Esophagus (tissue), 2 donors: ENCODE measurements around the gene TXLNG. TPM values are rescaled to one million over a fixed set of nuclear protein-coding genes. Genes with fewer than 3 reads are reported as not detected.

Experiments used
- H3K27ac ChIP-seq, 2 donors: one replicate each; pipeline ENCODE4 v1.5.1; 2013; ENCODE audit warnings: low read depth in 2 of 2, mild to moderate bottlenecking in 2 of 2, inconsistent platforms in 1 of 2, low read length in 1 of 2, moderate library complexity in 1 of 2
- H3K27me3 ChIP-seq, 2 donors: one replicate each; pipeline ENCODE4 v1.6.1; 2013; ENCODE audit warnings: low read length in 2 of 2, control low read depth in 1 of 2, mild to moderate bottlenecking in 1 of 2; ENCODE audit not compliant: insufficient read depth in 2 of 2, control insufficient read depth in 1 of 2
- H3K36me3 ChIP-seq, 2 donors: one replicate each; pipeline ENCODE4 v1.6.1; 2013; ENCODE audit warnings: low read length in 1 of 2; ENCODE audit not compliant: control insufficient read depth in 2 of 2, insufficient read depth in 2 of 2
- H3K4me1 ChIP-seq, 2 donors: one replicate each; pipeline ENCODE4 v1.6.1; 2013; ENCODE audit warnings: low read length in 1 of 2; ENCODE audit not compliant: control insufficient read depth in 2 of 2, insufficient read depth in 2 of 2
- H3K4me3 ChIP-seq, 2 donors: one replicate each; pipeline ENCODE4 v1.5.1; 2013; ENCODE audit warnings: low read length in 2 of 2, mild to moderate bottlenecking in 2 of 2, low read depth in 1 of 2, moderate library complexity in 1 of 2
- H3K9me3 ChIP-seq, 2 donors: one replicate each; pipeline ENCODE4 v1.6.1; 2013; ENCODE audit warnings: mild to moderate bottlenecking in 2 of 2, low read depth in 1 of 2, low read length in 1 of 2, moderate library complexity in 1 of 2; ENCODE audit not compliant: control insufficient read depth in 2 of 2, insufficient read depth in 1 of 2
- WGBS, 2 donors: extraction: QIAGEN DNeasy Blood & Tissue Kit; methylation state at CpG; one replicate each; pipeline ENCODE4 v1.1.7; 2013; 5-methylcytosine and 5-hydroxymethylcytosine counted together
- polyA plus RNA-seq, 2 donors: library from polyadenylated mRNA; stranded (reverse); fragments of 200-250 nt; gene quantifications; one replicate each; pipeline ENCODE4 v1.2.3, GENCODE V29; 2013
- donor health status: healthy with polysubstance abuse.
- donor health status: Bipolar disorder and iron deficiency.

The TXLNG gene
- polyA plus RNA-seq, 2 donors, result 4.2 to 7.3 TPM

DNA sequence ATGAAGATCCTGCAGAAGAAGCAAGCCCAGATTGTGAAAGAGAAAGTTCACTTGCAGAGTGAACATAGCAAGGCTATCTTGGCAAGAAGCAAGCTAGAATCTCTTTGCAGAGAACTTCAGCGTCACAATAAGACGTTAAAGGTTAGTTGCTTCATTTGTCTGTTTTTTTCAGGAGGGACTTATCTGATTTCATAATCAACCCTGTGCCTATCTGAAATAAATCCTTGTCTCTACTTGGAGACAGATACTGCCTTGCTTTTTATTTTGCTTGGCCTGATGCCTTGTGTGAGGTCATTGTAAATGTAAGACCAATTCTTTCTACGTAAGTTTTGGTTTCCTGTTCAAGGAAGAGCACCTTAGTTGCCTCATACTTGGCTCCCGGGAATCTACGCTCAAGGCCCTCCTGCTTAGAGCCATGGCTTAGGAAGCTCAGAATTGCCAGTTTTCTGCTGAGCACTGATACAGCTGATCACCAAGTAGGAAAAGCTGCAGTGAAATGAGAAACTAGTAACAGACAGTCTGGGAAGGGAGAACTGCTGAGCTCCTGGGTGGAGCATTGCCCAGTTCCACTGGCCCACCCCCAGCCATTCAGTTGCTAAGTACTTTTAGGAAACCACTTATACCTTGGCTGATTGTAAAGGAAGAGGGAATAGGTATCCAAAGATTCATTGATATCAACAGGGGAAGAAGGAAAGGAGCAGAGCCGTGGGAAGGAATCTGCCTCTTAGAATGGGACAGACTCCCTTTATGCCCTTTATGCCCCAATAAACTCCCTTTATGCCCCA, 42.0 kb downstream of the TXLNG start:
- Histone ChIP-seq H3K27me3 (no peaks in the 10 kb centered on the region), H3K9me3 (no peaks in the 10 kb centered on the region), H3K4me3 (no peak overlapping the region), H3K27ac (peak overlapping the region; percentile 47 to 69), H3K4me1 (no peaks in the 10 kb centered on the region), H3K36me3 (peaks cover 6 to 9% of the 10 kb centered on the region in 2 donors)
- WGBS, 2 donors, result 51 to 61% methylated on average over 6 of the region's 6 CpGs

DNA sequence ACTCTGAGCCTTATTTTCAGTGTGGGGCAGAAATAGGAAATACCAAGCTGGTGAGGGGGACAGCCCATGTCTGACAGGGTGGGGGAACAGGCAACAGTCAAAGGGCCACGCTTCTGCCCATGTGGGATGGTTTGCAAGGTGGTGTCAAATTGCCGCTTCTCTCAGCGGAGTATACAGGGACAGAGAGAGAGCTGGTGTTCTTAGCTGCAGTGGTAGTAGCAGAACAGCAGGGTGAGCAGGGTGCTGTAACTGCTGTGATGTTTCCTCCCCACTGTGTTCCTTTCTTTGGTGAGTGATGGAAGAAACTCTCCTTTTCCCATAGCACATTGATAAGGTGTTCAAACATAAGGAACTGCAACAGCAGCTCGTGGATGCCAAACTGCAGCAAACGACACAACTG, 46.0 kb downstream of the TXLNG start:
- H3K36me3 ChIP-seq, result peaks cover 3 to 5% of the 10 kb centered on the region in 2 donors
- H3K27ac ChIP-seq, result no peak overlapping the region
- no peaks in the 10 kb centered on the region for H3K27me3 ChIP-seq
- H3K4me1 ChIP-seq, result no peaks in the 10 kb centered on the region
- WGBS, 2 donors, result 83% methylated on average over 5 of the region's 5 CpGs
- H3K9me3 ChIP-seq, result no peaks in the 10 kb centered on the region
- no peak overlapping the region for H3K4me3 ChIP-seq

DNA sequence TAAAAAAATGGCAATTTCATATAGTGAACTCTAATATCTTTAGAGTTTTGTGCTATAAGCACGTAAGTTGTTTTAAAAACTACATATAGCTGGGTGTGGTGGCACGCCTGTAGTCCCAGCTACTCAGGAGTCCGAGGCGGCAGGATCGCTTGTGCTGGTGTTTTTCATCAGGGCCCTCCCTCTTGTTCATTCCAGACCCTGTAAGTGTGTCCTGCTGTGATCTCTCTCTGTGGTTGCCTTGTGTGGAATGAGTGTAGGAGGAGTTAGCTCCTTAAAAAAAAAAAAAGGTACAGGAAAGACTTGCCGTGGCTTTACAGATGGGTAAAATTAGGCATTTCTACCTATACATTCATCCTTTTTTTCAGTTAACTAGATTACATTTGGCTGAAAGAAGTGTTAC, 48.5 kb downstream of the TXLNG start:
- H3K36me3 ChIP-seq, result peaks cover 3 to 5% of the 10 kb centered on the region in 2 donors

DNA sequence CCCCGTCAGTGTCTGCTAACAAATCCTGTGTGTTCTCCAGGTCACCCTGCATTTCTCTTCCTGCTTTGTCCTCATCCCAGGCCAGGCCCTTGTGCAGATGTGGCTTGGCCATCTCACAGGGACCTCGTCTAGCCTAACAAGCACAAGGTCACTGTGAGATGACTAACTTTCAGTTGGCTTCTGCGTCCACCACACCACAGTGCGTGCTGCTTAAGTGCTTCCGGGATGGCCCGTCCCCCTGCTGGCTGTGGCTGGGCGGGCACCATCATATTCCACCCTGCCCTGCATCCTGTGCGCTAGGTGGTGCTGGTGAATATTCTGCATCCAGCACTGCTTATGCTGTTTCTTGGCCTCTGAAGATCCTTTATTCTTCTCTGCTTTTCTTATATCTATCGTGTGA, 50.1 kb downstream of the TXLNG start:
- no peak overlapping the region for H3K4me3 ChIP-seq
- no peaks in the 10 kb centered on the region for H3K27me3 ChIP-seq
- H3K9me3 ChIP-seq, result no peaks in the 10 kb centered on the region
- 75 to 80% methylated on average over 9 of the region's 9 CpGs for WGBS, 2 donors
- no peak overlapping the region for H3K27ac ChIP-seq
- no peaks in the 10 kb centered on the region for H3K4me1 ChIP-seq
- H3K36me3 ChIP-seq, result peaks cover 3 to 5% of the 10 kb centered on the region in 2 donors

More for the DNA sequence above, 48.5 kb downstream of the TXLNG start:
- Histone ChIP-seq H3K9me3 (no peaks in the 10 kb centered on the region), H3K4me1 (no peaks in the 10 kb centered on the region), H3K4me3 (no peak overlapping the region), H3K27ac (no peak overlapping the region), H3K27me3 (no peaks in the 10 kb centered on the region)
- WGBS, 2 donors, result 88 to 92% methylated on average over 6 of the region's 6 CpGs

DNA sequence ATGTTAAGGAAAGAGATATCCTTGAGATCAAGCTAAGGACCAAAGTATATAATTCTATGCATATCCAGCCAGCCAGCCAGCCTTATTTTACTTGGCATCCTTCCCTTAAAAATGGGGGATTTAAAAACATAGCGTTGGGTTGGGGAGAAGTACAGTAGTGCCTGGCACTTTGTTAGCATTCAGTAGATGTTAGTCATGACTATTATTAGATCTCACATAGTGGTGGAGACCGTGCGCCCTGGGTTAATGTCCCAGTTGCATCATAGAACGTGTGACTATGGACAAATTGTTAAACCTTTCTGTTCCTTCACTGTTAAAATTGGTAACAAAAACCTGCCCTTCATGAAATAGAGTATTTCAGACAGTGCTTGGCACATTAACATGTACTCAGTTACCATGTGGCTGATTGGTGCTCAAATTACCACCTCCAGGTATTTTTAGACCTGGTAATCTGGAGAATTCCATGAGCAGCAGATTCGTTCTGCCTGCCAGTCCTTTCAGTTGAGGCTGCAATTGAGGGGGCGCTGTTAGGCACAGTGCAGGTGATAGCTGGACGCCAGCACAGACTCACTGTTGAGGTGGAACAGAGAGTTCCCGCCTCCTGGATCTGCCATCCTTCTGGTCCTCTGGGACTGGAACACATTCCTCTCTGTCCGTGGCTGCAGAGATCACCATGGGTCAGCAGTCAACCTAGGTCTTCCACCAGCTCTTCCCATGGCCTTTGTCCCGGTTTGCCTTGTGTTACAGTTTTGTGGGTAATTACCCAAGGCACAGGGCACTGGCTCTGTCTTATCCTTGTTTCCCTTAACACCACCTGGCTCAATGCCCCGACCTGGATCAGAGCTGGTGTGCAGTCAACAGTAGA, 52.2 kb downstream of the TXLNG start:
- H3K27me3 ChIP-seq, result no peaks in the 10 kb centered on the region
- no peak overlapping the region for H3K27ac ChIP-seq
- H3K36me3 ChIP-seq, result peaks cover 2 to 3% of the 10 kb centered on the region in 2 donors
- no peaks in the 10 kb centered on the region for H3K4me1 ChIP-seq
- no peak overlapping the region for H3K4me3 ChIP-seq
- 69 to 80% methylated on average over 11 of the region's 11 CpGs for WGBS, 2 donors
- H3K9me3 ChIP-seq, result no peaks in the 10 kb centered on the region

DNA sequence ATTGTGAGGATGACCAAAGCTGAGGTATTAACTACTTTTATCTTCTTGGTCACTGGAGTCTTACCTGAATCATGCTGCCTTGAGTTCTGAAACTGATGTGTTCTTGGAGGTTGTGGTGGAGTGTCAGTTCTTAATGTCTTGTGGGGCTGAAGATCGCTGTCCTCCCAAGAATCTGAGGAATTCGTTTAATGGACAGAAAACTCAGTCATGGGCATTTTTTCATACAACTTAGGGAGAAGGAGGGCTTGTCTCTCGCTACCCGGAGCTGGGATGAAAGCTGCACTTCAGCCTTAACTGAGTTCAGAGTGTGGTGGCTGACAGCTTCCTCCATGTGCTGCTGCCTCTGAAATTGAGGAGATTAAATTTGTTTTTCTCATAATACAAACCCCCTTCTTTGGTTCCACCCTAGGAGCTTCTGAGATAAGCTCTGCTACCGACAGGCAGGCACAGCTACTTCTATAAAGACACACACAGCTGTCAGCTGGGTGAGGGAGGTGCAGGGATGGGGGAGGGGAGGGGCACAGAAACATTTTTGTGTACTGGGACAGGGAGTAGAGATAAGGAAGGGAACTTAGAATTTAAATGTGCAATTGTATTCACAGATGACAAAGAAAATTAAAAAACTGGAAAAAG, 53.1 kb downstream of the TXLNG start:
- Histone ChIP-seq H3K27me3 (no peaks in the 10 kb centered on the region), H3K4me1 (no peaks in the 10 kb centered on the region), H3K27ac (peak overlapping the region in 1 of 2 donors; percentile 22), H3K4me3 (no peak overlapping the region), H3K9me3 (no peaks in the 10 kb centered on the region), H3K36me3 (peaks cover 2 to 3% of the 10 kb centered on the region in 2 donors)
- 66 to 77% methylated on average over 5 of the region's 5 CpGs for WGBS, 2 donors

DNA sequence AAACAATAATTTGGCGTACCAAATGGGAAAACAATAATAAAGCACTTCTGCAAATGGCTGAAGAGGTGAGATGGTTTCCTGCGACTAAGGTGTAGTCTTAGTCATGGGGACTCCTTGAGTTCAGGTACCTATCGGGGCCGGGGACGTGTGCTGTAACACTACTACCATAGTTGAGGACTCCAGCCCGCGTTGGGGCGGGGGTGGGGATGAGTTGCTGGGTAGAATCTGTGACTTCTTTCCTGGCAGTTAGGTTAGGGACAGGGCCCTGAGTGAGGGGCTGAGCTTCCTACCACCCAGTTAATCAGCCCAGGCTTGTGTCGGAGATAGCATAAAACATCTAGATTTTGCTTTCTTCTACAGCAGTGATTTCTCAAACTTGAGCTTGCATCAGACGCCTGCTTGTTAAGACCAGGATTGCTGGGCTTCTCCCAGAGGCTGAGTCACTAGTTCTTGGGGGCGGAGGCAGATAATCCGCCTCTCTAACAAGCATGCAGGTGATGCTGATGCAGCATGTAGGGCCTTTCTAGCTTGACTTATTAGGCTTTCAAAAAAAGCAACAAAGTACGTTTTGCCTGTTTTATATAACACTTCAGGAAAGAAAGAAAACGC, 53.7 kb downstream of the TXLNG start:
- peaks cover 2 to 3% of the 10 kb centered on the region in 2 donors for H3K36me3 ChIP-seq
- peak overlapping the region; percentile 39 to 73 for H3K27ac ChIP-seq
- H3K27me3 ChIP-seq, result no peaks in the 10 kb centered on the region
- 68 to 80% methylated on average over 14 of the region's 14 CpGs for WGBS, 2 donors
- no peaks in the 10 kb centered on the region for H3K4me1 ChIP-seq
- H3K9me3 ChIP-seq, result no peaks in the 10 kb centered on the region
- no peak overlapping the region for H3K4me3 ChIP-seq

GRCh38 chrX:16842684-16843083, 56.4 kb downstream of the TXLNG start:
- WGBS, 2 donors, result 48 to 79% methylated on average over 3 of the region's 3 CpGs
- Histone ChIP-seq H3K4me1 (no peaks in the 10 kb centered on the region), H3K27me3 (no peaks in the 10 kb centered on the region), H3K36me3 (peaks cover 2 to 3% of the 10 kb centered on the region in 2 donors), H3K4me3 (no peak overlapping the region), H3K9me3 (no peaks in the 10 kb centered on the region), H3K27ac (no peak overlapping the region)

DNA sequence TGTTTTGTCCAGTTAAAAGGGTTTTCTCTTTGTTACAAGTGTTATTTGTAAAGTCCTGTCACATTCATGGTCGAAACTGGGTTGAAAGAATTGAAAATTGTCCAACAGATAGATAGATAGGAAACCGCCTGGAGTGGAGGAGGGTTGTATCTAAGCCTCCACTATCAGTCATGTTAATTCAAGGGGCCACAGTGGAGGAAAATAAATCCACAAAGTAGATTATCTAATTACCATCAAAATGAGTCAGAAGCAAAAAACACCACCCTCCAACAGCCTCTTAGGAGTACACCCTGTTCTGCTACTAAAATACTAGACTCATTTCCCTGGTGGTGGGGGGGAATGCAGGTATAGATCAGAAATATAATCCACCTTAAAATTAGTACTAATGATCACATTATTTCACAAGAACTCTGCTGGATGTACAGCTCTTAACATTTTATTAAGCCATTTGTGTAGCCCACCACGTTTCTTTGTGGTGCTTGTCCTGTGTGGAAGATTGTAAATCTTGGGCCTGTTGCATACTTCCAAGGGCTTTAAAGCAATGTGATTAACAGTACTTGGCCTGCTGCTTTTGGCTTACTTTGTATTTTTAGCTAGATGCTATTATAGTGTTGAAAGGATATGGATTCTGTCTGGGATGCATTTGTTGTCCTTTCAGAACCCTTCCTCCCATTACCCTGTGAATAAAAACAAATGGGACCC, 57.1 kb downstream of the TXLNG start:
- Histone ChIP-seq H3K9me3 (no peaks in the 10 kb centered on the region), H3K4me3 (no peak overlapping the region), H3K36me3 (peaks cover 2 to 3% of the 10 kb centered on the region in 2 donors), H3K27me3 (no peaks in the 10 kb centered on the region), H3K4me1 (no peaks in the 10 kb centered on the region), H3K27ac (no peak overlapping the region)
- 53 to 68% methylated on average over 3 of the region's 3 CpGs for WGBS, 2 donors
